Mesothelial cell of epicardium (in vitro differentiated cells): ENCODE data around the gene DYNLT2. TPM values are rescaled to one million over a fixed set of nuclear protein-coding genes. Genes with fewer than 3 reads are reported as not detected.

ENCODE experiments used
- DNase-seq, 2 experiments: peaks; one replicate each; pipeline ENCODE4 v3.0.0; 2021; ENCODE audit warnings: low spot score in 2 of 2; ENCODE audit not compliant: unreplicated experiment in 2 of 2
- H3K27ac Mint-ChIP-seq: 2 replicates; pipeline ENCODE4 v1.8.0; 2021; ENCODE audit warnings: mixed read lengths
- H3K27me3 Mint-ChIP-seq: 2 replicates; pipeline ENCODE4 v1.8.0; 2021; ENCODE audit warnings: low read depth, mixed read lengths
- H3K36me3 Mint-ChIP-seq: 2 replicates; pipeline ENCODE4 v1.8.0; 2021; ENCODE audit warnings: mixed read lengths
- H3K4me1 Mint-ChIP-seq: 2 replicates; pipeline ENCODE4 v1.8.0; 2021; ENCODE audit warnings: mixed read lengths
- H3K4me3 Mint-ChIP-seq: 2 replicates; pipeline ENCODE4 v1.8.0; 2021; ENCODE audit warnings: mild to moderate bottlenecking, moderate library complexity, mixed read lengths
- H3K9me3 Mint-ChIP-seq: 2 replicates; pipeline ENCODE4 v1.8.0; 2021; ENCODE audit warnings: mixed read lengths
- CTCF ChIP-seq: fragments of 200-600 bp; sonication (generic); IDR thresholded peaks from one replicate; pipeline ENCODE4 v1.5.0; 2021; ENCODE audit warnings: antibody characterized with exemption; ENCODE audit not compliant: unreplicated experiment
- total RNA-seq: library from RNA; stranded (reverse); gene quantifications from 3 replicates; pipeline ENCODE4 v1.2.1, GENCODE V29; 2021

The DYNLT2 gene
- total RNA-seq, 1 donor from 2014 or later, result 2.7 TPM

- peaks cover 3% of the 10 kb centered on the region for H3K9me3 Mint-ChIP-seq
- no peaks in the 10 kb centered on the region for H3K4me1 Mint-ChIP-seq
- DNase-seq, result peak in 1 of 2 experiments; percentile 31
- no peaks in the 10 kb centered on the region for H3K27me3 Mint-ChIP-seq
- TF ChIP-seq CTCF, result no peak
- peaks cover 30% of the 10 kb centered on the region for H3K36me3 Mint-ChIP-seq
- no peak overlapping the region for H3K4me3 Mint-ChIP-seq
- no peak overlapping the region for H3K27ac Mint-ChIP-seq
These were observed 31.6 kb upstream of the DYNLT2 start for GRCh38 chr6:169782966-169783365.

- Mint-ChIP-seq H3K4me1 (no peaks in the 10 kb centered on the region), H3K27me3 (no peaks in the 10 kb centered on the region), H3K27ac (no peak overlapping the region), H3K4me3 (no peak overlapping the region), H3K36me3 (peaks cover 32% of the 10 kb centered on the region), H3K9me3 (peaks cover 3% of the 10 kb centered on the region)
- no peak for TF ChIP-seq CTCF
- DNase-seq, result no peak
These were observed 29.3 kb upstream of the DYNLT2 start for GRCh38 chr6:169780571-169781091.

- Mint-ChIP-seq H3K4me3 (no peak overlapping the region), H3K36me3 (peaks cover 32% of the 10 kb centered on the region)
These were observed 28.5 kb upstream of the DYNLT2 start for GRCh38 chr6:169779896-169780295.

GRCh38 chr6:169779092-169779815 lies 27.9 kb upstream of the DYNLT2 start:
- Mint-ChIP-seq H3K9me3 (peaks cover 3% of the 10 kb centered on the region), H3K4me3 (no peak overlapping the region), H3K27ac (no peak overlapping the region), H3K27me3 (no peaks in the 10 kb centered on the region), H3K36me3 (peaks cover 31% of the 10 kb centered on the region), H3K4me1 (no peaks in the 10 kb centered on the region)
- no peak for TF ChIP-seq CTCF
- no peak for DNase-seq

More at GRCh38 chr6:169779896-169780295, 28.5 kb upstream of the DYNLT2 start:
- no peaks in the 10 kb centered on the region for H3K4me1 Mint-ChIP-seq
- peaks cover 3% of the 10 kb centered on the region for H3K9me3 Mint-ChIP-seq
- TF ChIP-seq CTCF, result no peak
- no peak overlapping the region for H3K27ac Mint-ChIP-seq
- H3K27me3 Mint-ChIP-seq, result no peaks in the 10 kb centered on the region
- DNase-seq, result no peak

- no peak for TF ChIP-seq CTCF
- Mint-ChIP-seq H3K36me3 (peaks cover 25% of the 10 kb centered on the region), H3K4me1 (no peaks in the 10 kb centered on the region), H3K9me3 (peaks cover 3% of the 10 kb centered on the region), H3K4me3 (no peak overlapping the region), H3K27ac (no peak overlapping the region), H3K27me3 (no peaks in the 10 kb centered on the region)
- no peak for DNase-seq
These were observed 27.3 kb upstream of the DYNLT2 start for GRCh38 chr6:169778646-169779045.
